Jurkat, Clone E6-1 (cell line): ENCODE measurements around the gene OR4N5.

Experiments
- DNase-seq: peaks from one replicate; pipeline ENCODE4 v3.0.0-alpha.2; 2011; ENCODE audit warnings: low read depth, low spot score
- H3K4me3 ChIP-seq: 2 replicates; pipeline ENCODE4 v1.5.1; 2011; ENCODE audit warnings: mild to moderate bottlenecking, low read length, control low read depth, moderate library complexity

The OR4N5 gene

DNA sequence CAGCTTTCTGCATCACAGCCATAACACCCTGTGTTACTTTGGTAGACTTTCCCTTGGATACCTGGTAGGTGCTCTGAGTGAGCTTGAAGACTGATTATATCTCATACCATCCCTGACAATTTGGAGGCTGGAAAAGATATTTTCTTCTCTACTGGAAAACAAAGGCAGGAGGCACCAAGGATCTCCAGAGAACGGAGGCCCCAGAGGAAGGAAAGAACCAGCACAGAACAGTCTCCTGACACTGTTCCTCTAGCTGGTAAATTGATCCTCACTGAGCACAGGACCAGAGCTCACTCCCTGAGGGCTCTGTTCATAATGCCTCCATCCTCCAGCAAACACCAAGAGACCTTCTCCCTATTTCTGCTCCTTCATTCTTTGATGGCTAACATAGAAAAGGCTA, 52.0 kb downstream of the OR4N5 start, which contains the start of gene OR11G2:
OR11G2 (plus strand) TSS at position 301 of the 400 bp plus-strand sequence. CDS start 6,542 bp downstream, outside the sequence.
- no peak for DNase-seq
- H3K4me3 ChIP-seq = no peak within 1 kb of the TSS

GRCh38 chr14:20191396-20191795, 52.8 kb downstream of the OR4N5 start:
- no peak overlapping the region for H3K4me3 ChIP-seq
- no peak for DNase-seq

- H3K4me3 ChIP-seq = no peak overlapping the region
- DNase-seq = no peak
Observed at GRCh38 chr14:20194101-20194500, 55.5 kb downstream of the OR4N5 start.
